ENCODE measurements around the gene KYNU. TPM values are rescaled to one million over a fixed set of nuclear protein-coding genes. Genes with fewer than 3 reads are reported as not detected.

The KYNU gene
- polyA plus RNA-seq, 1 experiment, result 0.04 TPM

- TF ChIP-seq, protein P1, sequence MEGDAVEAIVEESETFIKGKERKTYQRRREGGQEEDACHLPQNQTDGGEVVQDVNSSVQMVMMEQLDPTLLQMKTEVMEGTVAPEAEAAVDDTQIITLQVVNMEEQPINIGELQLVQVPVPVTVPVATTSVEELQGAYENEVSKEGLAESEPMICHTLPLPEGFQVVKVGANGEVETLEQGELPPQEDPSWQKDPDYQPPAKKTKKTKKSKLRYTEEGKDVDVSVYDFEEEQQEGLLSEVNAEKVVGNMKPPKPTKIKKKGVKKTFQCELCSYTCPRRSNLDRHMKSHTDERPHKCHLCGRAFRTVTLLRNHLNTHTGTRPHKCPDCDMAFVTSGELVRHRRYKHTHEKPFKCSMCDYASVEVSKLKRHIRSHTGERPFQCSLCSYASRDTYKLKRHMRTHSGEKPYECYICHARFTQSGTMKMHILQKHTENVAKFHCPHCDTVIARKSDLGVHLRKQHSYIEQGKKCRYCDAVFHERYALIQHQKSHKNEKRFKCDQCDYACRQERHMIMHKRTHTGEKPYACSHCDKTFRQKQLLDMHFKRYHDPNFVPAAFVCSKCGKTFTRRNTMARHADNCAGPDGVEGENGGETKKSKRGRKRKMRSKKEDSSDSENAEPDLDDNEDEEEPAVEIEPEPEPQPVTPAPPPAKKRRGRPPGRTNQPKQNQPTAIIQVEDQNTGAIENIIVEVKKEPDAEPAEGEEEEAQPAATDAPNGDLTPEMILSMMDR (IDR thresholded peaks at IDR 0.05; ENCODE audit: insufficient read depth, low read depth, low read length), result peak; percentile 43
- no peak for DNase-seq (ENCODE audit: low read depth)
- ChIA-PET POLR2A (no interaction called here), CTCF (interaction anchor here (0.5 to 2.1 kb wide), 11 partner anchors 8 to 299 kb away, joined by 3 to 8 read pairs (median 5); no protein-coding TSS in a partner anchor)
- no peaks in the 10 kb centered on the region for H3K27me3 ChIP-seq (ENCODE audit: control insufficient read depth, insufficient read depth, low read length)
- H3K36me3 ChIP-seq (ENCODE audit: control insufficient read depth, insufficient read depth, low read length), result no peaks in the 10 kb centered on the region
- H3K4me3 ChIP-seq (ENCODE audit: low read depth, low read length), result no peak overlapping the region
Measured at GRCh38 chr2:142980246-142981068, 103.0 kb downstream of the KYNU start.

GRCh38 chr2:142981069-142981378, 103.6 kb downstream of the KYNU start:
- H3K27me3 ChIP-seq (ENCODE audit: control insufficient read depth, insufficient read depth, low read length), result no peaks in the 10 kb centered on the region
- ChIA-PET POLR2A (no interaction called here), CTCF (interaction anchor here (0.6 to 2.1 kb wide), 4 partner anchors 9 to 301 kb away, joined by 3 to 8 read pairs (median 6); no protein-coding TSS in a partner anchor)
- DNase-seq (ENCODE audit: low read depth), result no peak
- H3K36me3 ChIP-seq (ENCODE audit: control insufficient read depth, insufficient read depth, low read length), result no peaks in the 10 kb centered on the region
- no peak overlapping the region for H3K4me3 ChIP-seq (ENCODE audit: low read depth, low read length)
- TF ChIP-seq, protein P1 (IDR thresholded peaks at IDR 0.05; ENCODE audit: insufficient read depth, low read depth, low read length), result no peak

DNA sequence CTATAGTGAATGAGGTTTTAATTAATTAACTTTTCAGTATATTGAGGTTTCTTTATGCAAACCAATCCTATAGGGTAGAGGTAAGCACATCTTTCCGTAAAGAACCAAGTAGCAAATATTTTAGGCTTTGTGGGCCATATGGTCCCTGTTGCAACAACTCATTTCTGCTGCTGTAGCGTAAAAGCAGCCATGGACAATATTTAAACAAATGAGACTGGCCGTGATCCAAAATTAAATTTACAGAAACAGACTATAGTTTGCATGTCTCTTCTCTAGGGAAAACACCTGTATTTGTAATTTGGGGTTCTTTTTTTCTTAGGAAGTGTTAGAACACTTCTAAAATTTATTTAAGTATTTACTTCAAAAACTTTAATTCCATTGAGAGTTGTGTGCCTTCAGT, 104.3 kb downstream of the KYNU start:
- Histone ChIP-seq H3K4me3 (ENCODE audit: low read depth, low read length) (no peak overlapping the region), H3K36me3 (ENCODE audit: control insufficient read depth, insufficient read depth, low read length) (no peaks in the 10 kb centered on the region), H3K27me3 (ENCODE audit: control insufficient read depth, insufficient read depth, low read length) (no peaks in the 10 kb centered on the region)
- no peak for DNase-seq (ENCODE audit: low read depth)
- ChIA-PET POLR2A (no interaction called here), CTCF (interaction anchor here (0.6 to 2.1 kb wide), 4 partner anchors 9 to 665 kb away, joined by 3 to 8 read pairs (median 3); no protein-coding TSS in a partner anchor)
- TF ChIP-seq, protein P1 (IDR thresholded peaks at IDR 0.05; ENCODE audit: insufficient read depth, low read depth, low read length), result no peak

DNA sequence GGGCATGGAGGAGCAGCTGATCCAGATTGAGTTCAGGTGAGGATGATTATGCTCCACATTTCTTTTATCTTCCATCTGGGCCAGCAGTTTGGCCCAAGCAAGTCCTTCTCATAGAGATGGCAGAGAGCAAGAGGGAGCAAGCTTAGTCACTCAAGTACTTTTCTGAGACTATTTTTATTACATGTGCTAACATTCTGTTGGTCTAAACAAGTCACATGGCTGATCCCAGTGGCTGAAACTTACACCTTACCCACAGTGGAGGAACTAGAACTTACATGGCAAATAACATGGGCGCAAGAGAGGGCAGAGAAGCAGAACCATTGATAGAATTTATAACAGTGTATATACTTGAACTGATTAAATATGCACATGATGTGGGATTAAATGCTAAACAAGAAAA, 105.7 kb downstream of the KYNU start:
- TF ChIP-seq, protein P1 (IDR thresholded peaks at IDR 0.05; ENCODE audit: insufficient read depth, low read depth, low read length), result no peak
- Histone ChIP-seq H3K36me3 (ENCODE audit: control insufficient read depth, insufficient read depth, low read length) (no peaks in the 10 kb centered on the region), H3K4me3 (ENCODE audit: low read depth, low read length) (no peak overlapping the region), H3K27me3 (ENCODE audit: control insufficient read depth, insufficient read depth, low read length) (no peaks in the 10 kb centered on the region)
- ChIA-PET CTCF (interaction anchor here (0.6 kb wide), 1 partner anchor 20 kb away, joined by 3 read pairs; no protein-coding TSS in a partner anchor), POLR2A (interaction anchor here (0.8 kb wide), 1 partner anchor 24 kb away, joined by 3 read pairs; no protein-coding TSS in a partner anchor)
- no peak for DNase-seq (ENCODE audit: low read depth)

DNA sequence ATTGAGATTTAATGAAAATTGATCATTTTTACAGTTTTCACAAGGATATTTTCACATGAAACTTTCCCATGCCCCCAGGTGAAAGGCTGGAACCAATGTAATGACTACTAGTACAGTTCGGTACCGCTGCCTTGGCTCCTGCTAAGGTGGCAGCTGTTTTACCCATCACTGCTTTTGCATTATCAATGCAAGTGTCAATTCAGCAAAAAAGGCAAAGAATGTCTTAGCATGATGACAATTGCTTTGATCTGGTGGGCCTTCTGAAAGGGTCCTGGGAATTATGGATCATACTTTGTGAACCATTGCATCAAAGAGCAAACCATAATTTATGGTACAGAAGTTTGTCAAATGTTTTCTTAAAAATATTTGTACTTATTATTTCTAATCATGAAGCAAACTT, 107.2 kb downstream of the KYNU start:
- TF ChIP-seq, protein P1 (IDR thresholded peaks at IDR 0.05; ENCODE audit: insufficient read depth, low read depth, low read length), result no peak
- ChIA-PET POLR2A (no interaction called here), CTCF (interaction anchor here (0.9 kb wide), 1 partner anchor 10 kb away, joined by 3 read pairs; no protein-coding TSS in a partner anchor)
- DNase-seq (ENCODE audit: low read depth), result no peak
- H3K27me3 ChIP-seq (ENCODE audit: control insufficient read depth, insufficient read depth, low read length), result no peaks in the 10 kb centered on the region
- H3K4me3 ChIP-seq (ENCODE audit: low read depth, low read length), result no peak overlapping the region
- H3K36me3 ChIP-seq (ENCODE audit: control insufficient read depth, insufficient read depth, low read length), result no peaks in the 10 kb centered on the region
